K562 (cell line): ENCODE measurements around the gene SERTAD2. TPM values are rescaled to one million over a fixed set of nuclear protein-coding genes. Genes with fewer than 3 reads are reported as not detected.
A peak's percentile ranks its signal among the peaks of the same experiment; 100 is the strongest.

Source experiments
- BMI1 ChIP-seq: fragments of 150-350 bp; IDR thresholded peaks from 2 replicates; pipeline ENCODE4 v1.6.1; 2014; ENCODE audit warnings: low read length
- FOXM1 ChIP-seq, 2 experiments: fragments of 450-650 bp in 1 of 2; sonication (generic) in 1 of 2; formaldehyde crosslinking in 1 of 2; IDR thresholded peaks; 2 replicates each; pipeline versions ENCODE4 v1.6.1 to v1.9.0; 2017 to 2022; ENCODE audit warnings: low read depth in 2 of 2, mild to moderate bottlenecking in 2 of 2, missing genetic modification reagents in 1 of 2, moderate library complexity in 1 of 2
- FOXP1 ChIP-seq: sonication (generic); formaldehyde crosslinking; IDR thresholded peaks from 2 replicates; pipeline ENCODE4 v1.8.0; 2022; ENCODE audit warnings: mild to moderate bottlenecking, missing genetic modification reagents
- GMEB1 ChIP-seq: fragments of 250-450 bp; sonication (Bioruptor Pico); IDR thresholded peaks from 2 replicates; pipeline ENCODE4 v1.4.0; 2020; ENCODE audit warnings: mild to moderate bottlenecking
- HDAC6 ChIP-seq: IDR thresholded peaks from 2 replicates; pipeline ENCODE4 v1.6.1; 2012; ENCODE audit warnings: low read depth, mild to moderate bottlenecking, control low read depth, inconsistent platforms, low read length, moderate library complexity
- HMBOX1 ChIP-seq: sonication (generic); IDR thresholded peaks from 2 replicates; pipeline ENCODE4 v1.6.1; 2016
- MED1 ChIP-seq: sonication (generic); formaldehyde crosslinking; IDR thresholded peaks from 2 replicates; pipeline ENCODE4 v1.8.1; 2023; ENCODE audit warnings: missing genetic modification reagents, borderline replicate concordance
- MYC ChIP-seq, 2 experiments: fragments of 250-450 bp in 1 of 2; sonication (Bioruptor Pico) in 1 of 2; IDR thresholded peaks; 2 replicates each; pipeline versions ENCODE4 v1.5.1 to v1.6.1; 2012 to 2021; ENCODE audit warnings: low read depth in 2 of 2, borderline replicate concordance in 1 of 2, improper control_type of control experiment in 1 of 2, low read length in 1 of 2, mild to moderate bottlenecking in 1 of 2, moderate library complexity in 1 of 2
- PHF20 ChIP-seq: fragments of 450-650 bp; IDR thresholded peaks from 2 replicates; pipeline ENCODE4 v1.6.1; 2018; ENCODE audit not compliant: partially characterized antibody
- POU5F1 ChIP-seq: fragments of 150-350 bp; IDR thresholded peaks from 2 replicates; pipeline ENCODE4 v1.6.1; 2014; ENCODE audit warnings: borderline replicate concordance, low read length, low read depth, mild to moderate bottlenecking; ENCODE audit not compliant: partially characterized antibody
- RBM39 ChIP-seq: fragments of 200-400 bp; formaldehyde crosslinking; optimal IDR thresholded peaks from 2 replicates; pipeline ENCODE3; 2018; ENCODE audit warnings: low read depth, low read length
- RFX7 ChIP-seq: fragments of 250-450 bp; sonication (Bioruptor Pico); IDR thresholded peaks from 2 replicates; pipeline ENCODE4 v1.5.1; 2021; ENCODE audit warnings: mild to moderate bottlenecking
- SP1 ChIP-seq: sonication (generic); formaldehyde crosslinking; IDR thresholded peaks from 2 replicates; pipeline ENCODE4 v1.8.1; 2022; ENCODE audit warnings: mild to moderate bottlenecking, missing genetic modification reagents
- SRSF3 ChIP-seq: fragments of 200-400 bp; formaldehyde crosslinking; IDR thresholded peaks from 2 replicates; pipeline ENCODE4 v1.6.1; 2016; ENCODE audit warnings: mild to moderate bottlenecking, low read length, moderate library complexity; ENCODE audit not compliant: insufficient read depth
- THAP7 ChIP-seq: fragments of 250-450 bp; sonication (Bioruptor Pico); IDR thresholded peaks from 2 replicates; pipeline ENCODE4 v1.5.0; 2021
- YBX1 ChIP-seq: fragments of 450-650 bp; IDR thresholded peaks from 2 replicates; pipeline ENCODE4 v1.7.1; 2016; ENCODE audit warnings: mild to moderate bottlenecking
- ZKSCAN8 ChIP-seq: fragments of 200-800 bp; sonication (Bioruptor generic); IDR thresholded peaks from 2 replicates; pipeline ENCODE4 v1.6.1; 2016; ENCODE audit warnings: missing genetic modification characterization, missing compliant biosample characterization
- ZNF143 ChIP-seq: sonication (generic); formaldehyde crosslinking; IDR thresholded peaks from 2 replicates; pipeline ENCODE4 v1.9.0; 2022; ENCODE audit warnings: mild to moderate bottlenecking, missing genetic modification reagents
- ZNF592 ChIP-seq: fragments of 450-650 bp; IDR thresholded peaks from 2 replicates; pipeline ENCODE4 v1.6.1; 2017; ENCODE audit warnings: antibody characterized with exemption, mild to moderate bottlenecking
- ZNF75A ChIP-seq: fragments of 450-650 bp; formaldehyde crosslinking; IDR thresholded peaks from 2 replicates; pipeline ENCODE4 v1.4.0; 2020; ENCODE audit warnings: mild to moderate bottlenecking
- ZSCAN29 ChIP-seq: fragments of 450-650 bp; IDR thresholded peaks from 2 replicates; pipeline ENCODE4 v1.6.1; 2017
- polyA plus RNA-seq, 8 experiments: library from polyadenylated mRNA; depleted of rRNA in 4 of 8; stranded (reverse) in 5 of 8; unstranded in 3 of 8; fragments of >200 nt; fragmentation: Nextera tagmentation in 2 of 8; fragmentation: Illumina TruSeq in 1 of 8; extraction: Ambion mirVana in 2 of 8; extraction: Trizol in 1 of 8; gene quantifications; 2 replicates each; pipeline versions ENCODE4 v1.2.1 to v1.2.3, GENCODE V29; 2011 to 2014; ENCODE audit warnings: inconsistent platforms in 1 of 8, missing spikeins in 1 of 8
- total RNA-seq, 7 experiments: library from RNA; depleted of rRNA in 6 of 7; stranded (reverse); fragments of >200 nt in 6 of 7; fragmentation: Illumina TruSeq in 2 of 7; extraction: Trizol in 2 of 7; gene quantifications; 2 replicates each; pipeline versions ENCODE4 v1.2.1 to v1.2.3, GENCODE V29; 2011 to 2021; ENCODE audit warnings: low replicate concordance in 1 of 7

Gene SERTAD2
- total and polyA plus RNA-seq, 9 of the 15 experiments (the other 6 are each of a cell fraction or from before 2014, with no cell fraction given), result 3.0 to 12.5 (median 6.1) TPM

- TF ChIP-seq THAP7 (no peak), HDAC6 (no peak), GMEB1 (CRISPR knock-in tag) (no peak), FOXM1 (IDR thresholded peaks at IDR 0.05; ENCODE audit: low read depth) (no peak), FOXM1 (CRISPR knock-in tag; IDR thresholded peaks at IDR 0.05; ENCODE audit: low read depth) (0 out of 2 replicates have a peak, but pooled peaks have one; percentile 52), ZSCAN29 (no peak), YBX1 (no peak), POU5F1 (no peak), ZNF592 (peak; percentile 54), BMI1 (no peak), PHF20 (peak; percentile 11), MED1 (CRISPR knock-in tag) (no peak), ZNF75A (CRISPR knock-in tag) (no peak), FOXP1 (CRISPR knock-in tag) (no peak), MYC (IDR thresholded peaks at IDR 0.05; ENCODE audit: low read depth, low read length) (peak; percentile 27; the same call in 1 of the 2 replicates), MYC (CRISPR knock-in tag; IDR thresholded peaks at IDR 0.05; ENCODE audit: borderline replicate concordance, low read depth) (no peak), SP1 (CRISPR knock-in tag) (peak; percentile 43), RFX7 (CRISPR knock-in tag) (no peak), SRSF3 (no peak), ZNF143 (CRISPR knock-in tag) (no peak), ZKSCAN8 (CRISPR knock-in tag) (no peak), HMBOX1 (no peak), RBM39 (no peak)
Observed at GRCh38 chr2:64654063-64654811, 524 bp upstream of the SERTAD2 start (continued).
